Measurements from ENCODE around the gene THRB. TPM values are rescaled to one million over a fixed set of nuclear protein-coding genes. Genes with fewer than 3 reads are reported as not detected.

The THRB gene
- total and polyA plus RNA-seq, 2 donors (not counting 3 experiments of a cell fraction or from before 2014, with no cell fraction given): 0.06 TPM; not detected in 1

- Histone ChIP-seq H4K20me1 (replicated peaks; ENCODE audit: control insufficient read depth, extremely low read depth, insufficient read depth, low read length) (no peaks in the 10 kb centered on the region), H3K27ac (ENCODE audit: insufficient read depth, low read depth, low read length) (no peak overlapping the region), H3K9me1 (replicated peaks; ENCODE audit: control insufficient read depth, extremely low read depth, insufficient read depth, low read length) (no peaks in the 10 kb centered on the region), H3K36me3 (ENCODE audit: control insufficient read depth in 2 of 2, extremely low read depth in 1 of 2, insufficient read depth in 2 of 2, low read length in 2 of 2) (no peaks in the 10 kb centered on the region), H3K27me3 (ENCODE audit: control insufficient read depth in 2 of 2, insufficient read depth in 2 of 2, low read length in 2 of 2) (no peaks in the 10 kb centered on the region), H2AFZ (ENCODE audit: low read depth, low read length) (no peak overlapping the region), H3K79me2 (ENCODE audit: control insufficient read depth, insufficient read depth, low read length) (no peaks in the 10 kb centered on the region), H3K9me3 (replicated peaks; ENCODE audit: control insufficient read depth, insufficient read depth, low read length) (no peaks in the 10 kb centered on the region), H3K4me2 (ENCODE audit: insufficient read depth, low read length) (no peak overlapping the region), H3K4me3 (replicated peaks in 1 of 3; ENCODE audit: insufficient read depth in 1 of 3, low read depth in 1 of 3, low read length in 3 of 3) (no peak overlapping the region), H3K9ac (replicated peaks; ENCODE audit: extremely low read depth, insufficient read depth, low read length) (no peak overlapping the region), H3K4me1 (ENCODE audit: control insufficient read depth, extremely low read depth, insufficient read depth, low read length) (no peaks in the 10 kb centered on the region)
- dilution Hi-C loops (cut with MboI; ENCODE audit: extremely low pct_ligation_motif_present, low sequenced_read_pairs) (no loop called here), intact Hi-C loops (cut with micrococcal nuclease) (no loop called here)
- TF ChIP-seq JUN (IDR thresholded peaks at IDR 0.05; ENCODE audit: borderline replicate concordance, insufficient read depth, insufficient read length, low read depth) (no peak), POLR2AphosphoS5 (IDR thresholded peaks at IDR 0.05; ENCODE audit: insufficient read depth, low read depth, low read length) (no peak), GATA2 (IDR thresholded peaks at IDR 0.05; ENCODE audit: insufficient read depth, insufficient read length, low read depth, low read length) (no peak), EZH2 (IDR thresholded peaks at IDR 0.05; ENCODE audit: borderline replicate concordance, low read depth, low read length, severe bottlenecking) (no peak), FOS (IDR thresholded peaks at IDR 0.05; ENCODE audit: borderline replicate concordance, insufficient read depth, low read length) (no peak), MYC (IDR thresholded peaks at IDR 0.05; ENCODE audit: low read depth, low read length) (no peak), POLR2A (IDR thresholded peaks at IDR 0.05; ENCODE audit: low read depth, low read length) (no peak), CTCF (IDR thresholded peaks at IDR 0.05; ENCODE audit: extremely low read depth in 1 of 2, insufficient read depth in 1 of 2, low read depth in 1 of 2, low read length in 2 of 2) (no peak), MAX (IDR thresholded peaks at IDR 0.05; ENCODE audit: insufficient read depth, insufficient read length) (no peak)
- CTCF ChIA-PET: no interaction called here
- no TSS peak for BruUV-seq (replicated peaks)
- no peak for DNase-seq (ENCODE audit: low read depth, low spot score)
- POLR2A ChIA-PET: no interaction called here
- FAIRE-seq: no peak
Measured at GRCh38 chr3:24407980-24408680, 86.5 kb downstream of the THRB start.

Measured in endothelial cell of umbilical vein (primary cell).